Progenitor cell of endocrine pancreas (in vitro differentiated cells): ENCODE results near the gene DNASE1L3. TPM values are rescaled to one million over a fixed set of nuclear protein-coding genes. Genes with fewer than 3 reads are reported as not detected.

Experiments used
- DNase-seq: peaks from one replicate; pipeline ENCODE4 v3.0.0; 2021; ENCODE audit warnings: low spot score; ENCODE audit not compliant: unreplicated experiment
- H3K27ac Mint-ChIP-seq: 2 replicates; pipeline ENCODE4 v1.8.0; 2021; ENCODE audit warnings: mild to moderate bottlenecking, moderate library complexity, mixed read lengths
- H3K27me3 Mint-ChIP-seq: 2 replicates; pipeline ENCODE4 v1.8.0; 2021; ENCODE audit warnings: mixed read lengths
- H3K36me3 Mint-ChIP-seq: 2 replicates; pipeline ENCODE4 v1.8.0; 2022; ENCODE audit warnings: mixed read lengths; ENCODE audit not compliant: insufficient read depth
- H3K4me1 Mint-ChIP-seq: 2 replicates; pipeline ENCODE4 v1.8.0; 2021; ENCODE audit warnings: low read depth, mixed read lengths
- H3K4me3 Mint-ChIP-seq: 2 replicates; pipeline ENCODE4 v1.8.0; 2021; ENCODE audit warnings: low read depth, mild to moderate bottlenecking, moderate library complexity, mixed read lengths
- H3K9me3 Mint-ChIP-seq: 2 replicates; pipeline ENCODE4 v1.8.0; 2021; ENCODE audit warnings: low read depth, mixed read lengths
- total RNA-seq: library from RNA; stranded (reverse); gene quantifications from 2 replicates; pipeline ENCODE4 v1.2.1, GENCODE V29; 2021
- TF ChIP-seq, protein P1 (sequence below): fragments of 200-600 bp; sonication (generic); IDR thresholded peaks from one replicate; pipeline ENCODE4 v1.5.0; 2021; ENCODE audit warnings: antibody characterized with exemption, mild to moderate bottlenecking; ENCODE audit not compliant: unreplicated experiment

DNASE1L3 gene
- total RNA-seq, 1 donor from 2014 or later: not detected

DNA sequence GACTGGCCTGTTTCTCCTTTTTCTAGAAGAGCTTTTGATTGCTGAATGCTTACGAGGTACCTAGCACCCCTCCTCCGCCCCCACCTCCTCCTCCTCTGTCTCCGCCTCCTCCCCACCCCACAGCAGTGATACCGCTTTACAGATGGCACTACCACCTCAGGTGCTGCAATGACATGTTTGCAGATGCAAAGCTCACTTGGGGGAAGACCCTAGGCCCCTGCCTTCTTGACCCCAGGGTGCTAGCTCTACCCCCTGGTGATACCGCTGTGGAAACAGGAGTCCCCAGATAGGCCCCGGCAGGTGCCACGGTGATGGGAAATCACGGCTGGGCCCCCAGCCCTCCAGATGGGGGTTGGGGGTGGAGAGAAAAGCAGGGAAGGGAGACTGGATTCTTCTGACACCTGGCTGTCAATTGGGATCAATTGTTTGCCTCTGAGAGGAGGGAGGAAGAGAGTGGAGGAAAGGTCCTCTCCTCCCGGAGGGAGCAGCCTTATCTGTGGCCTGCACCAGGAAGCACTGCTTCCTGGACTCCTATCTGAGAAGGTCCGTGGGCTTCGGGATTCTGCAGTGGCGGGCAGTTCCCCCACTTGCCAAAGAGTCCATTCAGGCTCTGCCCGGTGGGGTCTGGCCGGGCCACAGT lies 37.6 kb downstream of the DNASE1L3 start:
- peak overlapping the region; percentile 43 for H3K27ac Mint-ChIP-seq
- H3K27me3 Mint-ChIP-seq: peaks cover 3% of the 10 kb centered on the region
- H3K4me1 Mint-ChIP-seq: peaks cover 21% of the 10 kb centered on the region
- H3K4me3 Mint-ChIP-seq: no peak overlapping the region
- no peaks in the 10 kb centered on the region for H3K9me3 Mint-ChIP-seq
- peaks cover 14% of the 10 kb centered on the region for H3K36me3 Mint-ChIP-seq
- TF ChIP-seq, protein P1, sequence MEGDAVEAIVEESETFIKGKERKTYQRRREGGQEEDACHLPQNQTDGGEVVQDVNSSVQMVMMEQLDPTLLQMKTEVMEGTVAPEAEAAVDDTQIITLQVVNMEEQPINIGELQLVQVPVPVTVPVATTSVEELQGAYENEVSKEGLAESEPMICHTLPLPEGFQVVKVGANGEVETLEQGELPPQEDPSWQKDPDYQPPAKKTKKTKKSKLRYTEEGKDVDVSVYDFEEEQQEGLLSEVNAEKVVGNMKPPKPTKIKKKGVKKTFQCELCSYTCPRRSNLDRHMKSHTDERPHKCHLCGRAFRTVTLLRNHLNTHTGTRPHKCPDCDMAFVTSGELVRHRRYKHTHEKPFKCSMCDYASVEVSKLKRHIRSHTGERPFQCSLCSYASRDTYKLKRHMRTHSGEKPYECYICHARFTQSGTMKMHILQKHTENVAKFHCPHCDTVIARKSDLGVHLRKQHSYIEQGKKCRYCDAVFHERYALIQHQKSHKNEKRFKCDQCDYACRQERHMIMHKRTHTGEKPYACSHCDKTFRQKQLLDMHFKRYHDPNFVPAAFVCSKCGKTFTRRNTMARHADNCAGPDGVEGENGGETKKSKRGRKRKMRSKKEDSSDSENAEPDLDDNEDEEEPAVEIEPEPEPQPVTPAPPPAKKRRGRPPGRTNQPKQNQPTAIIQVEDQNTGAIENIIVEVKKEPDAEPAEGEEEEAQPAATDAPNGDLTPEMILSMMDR: no peak
- no peak for DNase-seq

DNA sequence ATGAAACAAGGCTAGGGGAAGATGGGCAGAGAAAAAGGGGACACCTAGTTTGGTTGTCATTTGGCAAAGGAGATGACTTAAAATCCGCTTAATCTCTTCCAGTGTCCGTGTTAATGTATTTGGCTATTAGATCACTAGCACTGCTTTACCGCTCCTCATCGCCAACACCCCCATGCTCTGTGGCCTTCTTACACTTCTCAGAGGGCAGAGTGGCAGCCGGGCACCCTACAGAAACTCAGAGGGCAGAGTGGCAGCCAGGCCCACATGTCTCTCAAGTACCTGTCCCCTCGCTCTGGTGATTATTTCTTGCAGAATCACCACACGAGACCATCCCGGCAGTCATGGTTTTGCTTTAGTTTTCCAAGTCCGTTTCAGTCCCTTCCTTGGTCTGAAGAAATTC lies 39.6 kb downstream of the DNASE1L3 start:
- no peak overlapping the region for H3K27ac Mint-ChIP-seq
- H3K27me3 Mint-ChIP-seq: no peaks in the 10 kb centered on the region
- no peaks in the 10 kb centered on the region for H3K9me3 Mint-ChIP-seq

DNA sequence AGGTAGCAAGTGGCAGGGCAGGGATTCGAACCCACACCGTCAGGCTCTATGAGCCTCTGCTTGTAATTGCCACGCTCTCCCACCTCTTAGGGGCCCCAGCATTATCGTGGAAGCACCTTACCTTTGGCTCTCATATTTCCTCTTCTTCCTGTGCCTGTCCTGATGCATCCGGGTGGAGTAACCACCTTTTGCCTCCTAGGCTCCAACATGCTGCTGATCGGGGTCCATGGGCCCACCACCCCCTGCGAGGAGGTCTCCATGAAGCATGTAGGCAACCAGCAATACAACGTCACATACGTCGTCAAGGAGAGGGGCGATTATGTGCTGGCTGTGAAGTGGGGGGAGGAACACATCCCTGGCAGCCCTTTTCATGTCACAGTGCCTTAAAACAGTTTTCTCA lies 40.4 kb downstream of the DNASE1L3 start:
- no peaks in the 10 kb centered on the region for H3K9me3 Mint-ChIP-seq
- DNase-seq: no peak
- no peaks in the 10 kb centered on the region for H3K27me3 Mint-ChIP-seq
- H3K27ac Mint-ChIP-seq: no peak overlapping the region
- TF ChIP-seq, protein P1: no peak
- peaks cover 24% of the 10 kb centered on the region for H3K4me1 Mint-ChIP-seq
- H3K36me3 Mint-ChIP-seq: peaks cover 15% of the 10 kb centered on the region
- no peak overlapping the region for H3K4me3 Mint-ChIP-seq

More for the DNA sequence above, 39.6 kb downstream of the DNASE1L3 start:
- TF ChIP-seq, protein P1: no peak
- DNase-seq: no peak
- Mint-ChIP-seq H3K4me3 (no peak overlapping the region), H3K36me3 (peaks cover 15% of the 10 kb centered on the region), H3K4me1 (peaks cover 22% of the 10 kb centered on the region)

DNA sequence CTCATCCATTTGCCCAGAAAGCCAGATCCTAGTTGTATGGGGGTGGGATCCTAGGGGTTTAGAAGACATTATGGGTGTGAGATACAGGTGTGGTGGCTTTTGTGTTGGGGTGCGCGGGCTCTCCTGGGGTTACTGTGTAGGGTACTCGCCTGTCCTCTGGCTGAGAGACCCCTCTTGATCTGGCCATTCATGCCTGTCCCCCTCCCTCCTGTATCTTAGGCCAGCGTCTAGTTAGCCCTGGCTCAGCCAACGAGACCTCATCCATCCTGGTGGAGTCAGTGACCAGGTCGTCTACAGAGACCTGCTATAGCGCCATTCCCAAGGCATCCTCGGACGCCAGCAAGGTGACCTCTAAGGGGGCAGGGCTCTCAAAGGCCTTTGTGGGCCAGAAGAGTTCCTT lies 41.4 kb downstream of the DNASE1L3 start:
- H3K36me3 Mint-ChIP-seq: peaks cover 15% of the 10 kb centered on the region
- H3K4me3 Mint-ChIP-seq: no peak overlapping the region
- H3K9me3 Mint-ChIP-seq: no peaks in the 10 kb centered on the region
- H3K27ac Mint-ChIP-seq: no peak overlapping the region
- no peaks in the 10 kb centered on the region for H3K27me3 Mint-ChIP-seq
- DNase-seq: no peak
- peaks cover 20% of the 10 kb centered on the region for H3K4me1 Mint-ChIP-seq
- TF ChIP-seq, protein P1: no peak

DNA sequence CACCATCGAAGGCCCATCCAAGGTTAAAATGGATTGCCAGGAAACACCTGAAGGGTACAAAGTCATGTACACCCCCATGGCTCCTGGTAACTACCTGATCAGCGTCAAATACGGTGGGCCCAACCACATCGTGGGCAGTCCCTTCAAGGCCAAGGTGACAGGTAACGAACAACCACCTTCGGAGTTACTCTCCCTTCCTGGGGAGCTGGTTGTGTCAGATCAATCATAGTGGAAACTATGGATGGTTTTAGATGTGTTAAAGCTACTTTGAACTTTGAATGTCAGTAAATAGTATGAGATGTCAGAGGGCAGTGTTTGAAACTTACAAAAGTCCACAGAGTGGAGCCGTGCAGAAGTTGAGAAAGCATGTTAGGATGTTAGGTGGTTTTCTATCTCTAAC lies 42.3 kb downstream of the DNASE1L3 start:
- H3K36me3 Mint-ChIP-seq: peaks cover 20% of the 10 kb centered on the region
- H3K27ac Mint-ChIP-seq: no peak overlapping the region

More for the DNA sequence above, 42.3 kb downstream of the DNASE1L3 start:
- H3K4me1 Mint-ChIP-seq: peaks cover 21% of the 10 kb centered on the region
- TF ChIP-seq, protein P1: no peak
- no peak overlapping the region for H3K4me3 Mint-ChIP-seq
- no peaks in the 10 kb centered on the region for H3K9me3 Mint-ChIP-seq
- no peaks in the 10 kb centered on the region for H3K27me3 Mint-ChIP-seq
- DNase-seq: no peak
